Karpas-422 (cell line): ENCODE results near the gene FAM187B. TPM values are rescaled to one million over a fixed set of nuclear protein-coding genes. Genes with fewer than 3 reads are reported as not detected.
A peak's percentile ranks its signal among the peaks of the same experiment; 100 is the strongest.

Experiments
- DNase-seq: peaks from one replicate; pipeline ENCODE4 v3.0.0-alpha.2; 2015
- H2AFZ ChIP-seq: fragments of 200-600 bp; sonication (generic); 2 replicates; pipeline ENCODE4 v1.6.1; 2014; ENCODE audit warnings: antibody characterized with exemption, low read length, mixed read lengths
- H3K27ac ChIP-seq: fragments of 200-600 bp; sonication (generic); 2 replicates; pipeline ENCODE4 v1.5.1; 2014; ENCODE audit warnings: mild to moderate bottlenecking, low read length, moderate library complexity
- H3K27me3 ChIP-seq: fragments of 200-600 bp; sonication (generic); 2 replicates; pipeline ENCODE4 v1.6.1; 2014; ENCODE audit warnings: low read length, mixed read lengths
- H3K36me3 ChIP-seq: fragments of 200-600 bp; sonication (generic); 2 replicates; pipeline ENCODE4 v1.6.1; 2014; ENCODE audit warnings: low read length, mixed read lengths; ENCODE audit not compliant: insufficient read depth
- H3K4me1 ChIP-seq: fragments of 200-600 bp; sonication (generic); 2 replicates; pipeline ENCODE4 v1.6.1; 2014; ENCODE audit warnings: mild to moderate bottlenecking, low read length, mixed read lengths
- H3K4me2 ChIP-seq: fragments of 200-600 bp; sonication (generic); 2 replicates; pipeline ENCODE4 v1.6.1; 2014; ENCODE audit warnings: low read length, low read depth, mild to moderate bottlenecking; ENCODE audit not compliant: poor library complexity, severe bottlenecking
- H3K4me3 ChIP-seq: fragments of 200-600 bp; sonication (generic); 2 replicates; pipeline ENCODE4 v1.5.1; 2014; ENCODE audit warnings: mild to moderate bottlenecking, antibody characterized with exemption, low read length, mixed read lengths
- H3K79me2 ChIP-seq: fragments of 200-600 bp; sonication (generic); 2 replicates; pipeline ENCODE4 v1.6.1; 2014; ENCODE audit warnings: mild to moderate bottlenecking, low read length, mixed read lengths
- H3K9ac ChIP-seq: fragments of 200-600 bp; sonication (generic); 2 replicates; pipeline ENCODE4 v1.6.0; 2014; ENCODE audit warnings: low read length
- H3K9me2 ChIP-seq: fragments of 200-600 bp; sonication (generic), shearing (Covaris generic); replicated peaks from 2 replicates; pipeline ENCODE4 v1.6.0; 2014; ENCODE audit warnings: mild to moderate bottlenecking, low read length, moderate library complexity; ENCODE audit not compliant: insufficient read depth
- H3K9me3 ChIP-seq: fragments of 300-700, 200-600 bp; sonication (generic); 2 replicates; pipeline ENCODE4 v1.6.1; 2014; ENCODE audit warnings: low read length, mixed read lengths
- H4K20me1 ChIP-seq: fragments of 200-600 bp; sonication (generic); 2 replicates; pipeline ENCODE4 v1.6.1; 2014; ENCODE audit warnings: mild to moderate bottlenecking, antibody characterized with exemption, low read length, low read depth; ENCODE audit not compliant: insufficient read depth
- total RNA-seq: library from RNA; depleted of rRNA; stranded (reverse); fragments of >200 nt; shearing (Covaris generic); gene quantifications from 2 replicates; pipeline ENCODE4 v1.2.3, GENCODE V29; 2014; ENCODE audit warnings: low replicate concordance

Gene FAM187B
- total RNA-seq, 1 experiment from 2014 or later: not detected

GRCh38 chr19:35270381-35270811, 41.9 kb upstream of the FAM187B start:
- Histone ChIP-seq H3K27me3 (no peaks in the 10 kb centered on the region), H3K4me2 (peak overlapping the region; percentile 78), H3K27ac (no peak overlapping the region), H3K79me2 (no peaks in the 10 kb centered on the region), H3K9me2 (no peaks in the 10 kb centered on the region), H3K4me1 (peaks cover 38% of the 10 kb centered on the region), H3K9me3 (no peaks in the 10 kb centered on the region), H2AFZ (no peak overlapping the region), H3K4me3 (no peak overlapping the region; the same call in 1 of the 2 replicates), H3K36me3 (peaks cover 12% of the 10 kb centered on the region; the same call in 1 of the 2 replicates), H4K20me1 (peaks cover 15% of the 10 kb centered on the region; the same call in 1 of the 2 replicates), H3K9ac (peak overlapping the region; percentile 48; the same call in 1 of the 2 replicates)
- DNase-seq: no peak

- H3K27ac ChIP-seq: peak overlapping the region; percentile 61; the same call in 1 of the 2 replicates
- no peaks in the 10 kb centered on the region for H3K9me3 ChIP-seq
- H3K9me2 ChIP-seq: no peaks in the 10 kb centered on the region
- no peak overlapping the region for H2AFZ ChIP-seq
- H3K4me3 ChIP-seq: peak overlapping the region; percentile 69
- H3K4me1 ChIP-seq: peaks cover 44% of the 10 kb centered on the region
- peaks cover 15% of the 10 kb centered on the region; the same call in 1 of the 2 replicates for H4K20me1 ChIP-seq
- H3K36me3 ChIP-seq: peaks cover 12% of the 10 kb centered on the region; the same call in 1 of the 2 replicates
- DNase-seq: peak; percentile 89
- no peaks in the 10 kb centered on the region for H3K79me2 ChIP-seq
- peak overlapping the region; percentile 81 for H3K9ac ChIP-seq
- H3K27me3 ChIP-seq: no peaks in the 10 kb centered on the region
- peak overlapping the region; percentile 78 for H3K4me2 ChIP-seq
Measured at GRCh38 chr19:35269438-35270117, 41.0 kb upstream of the FAM187B start.

- 0 out of 2 replicates have a peak within 1 kb of the TSS, but pooled peaks have one; percentile 48 for H2AFZ ChIP-seq
- H3K9ac ChIP-seq: peak within 1 kb of the TSS; percentile 97
- peak within 1 kb of the TSS; percentile 98 for H3K4me3 ChIP-seq
- H3K4me2 ChIP-seq: peak within 1 kb of the TSS; percentile 86
- H3K4me1 ChIP-seq: peaks cover 52% of the 10 kb centered on the region
- peaks cover 12% of the 10 kb centered on the region; the same call in 1 of the 2 replicates for H3K36me3 ChIP-seq
- H4K20me1 ChIP-seq: peaks cover 15% of the 10 kb centered on the region; the same call in 1 of the 2 replicates
- peak within 1 kb of the TSS; percentile 81 for H3K27ac ChIP-seq
- H3K79me2 ChIP-seq: no peaks in the 10 kb centered on the region
- peak; percentile 93 for DNase-seq
- no peaks in the 10 kb centered on the region for H3K9me2 ChIP-seq
- no peaks in the 10 kb centered on the region for H3K27me3 ChIP-seq
- no peaks in the 10 kb centered on the region for H3K9me3 ChIP-seq
Measured at GRCh38 chr19:35268536-35269437, 40.2 kb upstream of the FAM187B start, which contains the start of gene USF2. Gene USF2, plus strand, starts transcription at chr19:35268962. Its CDS starts 140 bp downstream, at chr19:35269102.

- H3K9me3 ChIP-seq: no peaks in the 10 kb centered on the region
- H3K9ac ChIP-seq: peak overlapping the region; percentile 97
- H3K4me3 ChIP-seq: peak overlapping the region; percentile 98
- no peaks in the 10 kb centered on the region for H3K9me2 ChIP-seq
- peak overlapping the region; percentile 86 for H3K4me2 ChIP-seq
- peaks cover 15% of the 10 kb centered on the region; the same call in 1 of the 2 replicates for H4K20me1 ChIP-seq
- H3K79me2 ChIP-seq: no peaks in the 10 kb centered on the region
- H3K27me3 ChIP-seq: no peaks in the 10 kb centered on the region
- 0 out of 2 replicates have a peak overlapping the region, but pooled peaks have one; percentile 48 for H2AFZ ChIP-seq
- DNase-seq: peak; percentile 94
- peaks cover 12% of the 10 kb centered on the region; the same call in 1 of the 2 replicates for H3K36me3 ChIP-seq
- H3K27ac ChIP-seq: peak overlapping the region; percentile 81
- H3K4me1 ChIP-seq: peaks cover 52% of the 10 kb centered on the region
Measured at GRCh38 chr19:35267818-35268535, 39.4 kb upstream of the FAM187B start.

GRCh38 chr19:35267353-35267817, 38.8 kb upstream of the FAM187B start:
- H3K27me3 ChIP-seq: no peaks in the 10 kb centered on the region
- H3K27ac ChIP-seq: peak overlapping the region; percentile 81
- H2AFZ ChIP-seq: 0 out of 2 replicates have a peak overlapping the region, but pooled peaks have one; percentile 48
- peak overlapping the region; percentile 97 for H3K9ac ChIP-seq
- peak; percentile 76 for DNase-seq
- H4K20me1 ChIP-seq: peaks cover 15% of the 10 kb centered on the region; the same call in 1 of the 2 replicates
- peaks cover 52% of the 10 kb centered on the region for H3K4me1 ChIP-seq
- H3K9me2 ChIP-seq: no peaks in the 10 kb centered on the region
- H3K4me2 ChIP-seq: peak overlapping the region; percentile 86
- no peaks in the 10 kb centered on the region for H3K79me2 ChIP-seq
- H3K9me3 ChIP-seq: no peaks in the 10 kb centered on the region
- H3K36me3 ChIP-seq: peaks cover 12% of the 10 kb centered on the region; the same call in 1 of the 2 replicates
- peak overlapping the region; percentile 98 for H3K4me3 ChIP-seq

- Histone ChIP-seq H3K79me2 (no peaks in the 10 kb centered on the region), H3K27ac (peak overlapping the region; percentile 81; the same call in 1 of the 2 replicates), H3K4me2 (peak overlapping the region; percentile 86), H3K4me1 (peaks cover 46% of the 10 kb centered on the region), H3K9ac (peak overlapping the region; percentile 97), H3K9me3 (no peaks in the 10 kb centered on the region), H3K9me2 (no peaks in the 10 kb centered on the region), H3K27me3 (no peaks in the 10 kb centered on the region), H3K4me3 (peak overlapping the region; percentile 98), H4K20me1 (peaks cover 15% of the 10 kb centered on the region; the same call in 1 of the 2 replicates), H2AFZ (no peak overlapping the region), H3K36me3 (peaks cover 12% of the 10 kb centered on the region; the same call in 1 of the 2 replicates)
- no peak for DNase-seq
Measured at GRCh38 chr19:35266520-35267352, 38.2 kb upstream of the FAM187B start.
